Heart left ventricle (tissue), 16 donors: Measurements from ENCODE around the gene ZNG1A. TPM values are rescaled to one million over a fixed set of nuclear protein-coding genes. Genes with fewer than 3 reads are reported as not detected.
"Not testable (repeated sequence)": the region's sequence is repeated elsewhere in the genome, so short reads cannot be mapped to it uniquely, and the experiment has no call there.

Experiments used
- ATAC-seq, 4 donors: fragments of 200-7000 bp; cut with Tn5 transposase; one replicate each; pipeline ENCODE4 v1.9.1; 2020 to 2022; ENCODE audit warnings: moderate library complexity in 4 of 4, mild to moderate bottlenecking in 3 of 4, moderate number of reproducible peaks in 1 of 4
- DNase-seq, 5 donors: peaks; one replicate each; pipeline ENCODE4 v3.0.0-alpha.2; 2020
- H3K27ac ChIP-seq, 12 donors: fragments of 200-600 bp; sonication (generic) in 4 of 12; one replicate each; pipeline versions ENCODE4 v1.5.0 to v1.8.0; 2016 to 2022; ENCODE audit warnings: mild to moderate bottlenecking in 2 of 12
- H3K27me3 ChIP-seq, 9 donors: fragments of 200-600 bp; sonication (generic) in 2 of 9; one replicate each; pipeline versions ENCODE4 v1.5.1 to v1.8.0; 2016 to 2022; ENCODE audit warnings: mild to moderate bottlenecking in 3 of 9
- H3K36me3 ChIP-seq, 9 donors: fragments of 200-600 bp; sonication (generic) in 2 of 9; one replicate each; pipeline versions ENCODE4 v1.5.0 to v1.8.0; 2018 to 2022; ENCODE audit warnings: mild to moderate bottlenecking in 2 of 9
- H3K4me1 ChIP-seq, 12 donors: fragments of 200-600 bp; sonication (generic) in 4 of 12; one replicate each; pipeline versions ENCODE4 v1.5.0 to v1.8.0; 2016 to 2022; ENCODE audit warnings: mild to moderate bottlenecking in 3 of 12
- H3K4me3 ChIP-seq, 12 donors: fragments of 200-600 bp; sonication (generic) in 4 of 12; one replicate each; pipeline versions ENCODE4 v1.5.0 to v1.8.0; 2017 to 2022; ENCODE audit warnings: mild to moderate bottlenecking in 9 of 12, moderate library complexity in 4 of 12
- H3K9me3 ChIP-seq, 12 donors: fragments of 200-600 bp; sonication (generic) in 4 of 12; one replicate each; pipeline versions ENCODE4 v1.5.0 to v1.8.0; 2016 to 2022; ENCODE audit warnings: mild to moderate bottlenecking in 1 of 12
- CTCF ChIP-seq, 12 donors: fragments of 200-600 bp; sonication (generic) in 4 of 12; IDR thresholded peaks; one replicate each; pipeline versions ENCODE4 v1.5.0 to v1.8.0; 2018 to 2022; ENCODE audit warnings: antibody characterized with exemption in 12 of 12, mild to moderate bottlenecking in 5 of 12
- WGBS, 4 donors: extraction: QIAGEN DNeasy Blood & Tissue Kit in 2 of 4; methylation state at CpG; one replicate each; pipeline versions ENCODE4 v1.1.5 to v1.1.7; 2013 to 2018; 5-methylcytosine and 5-hydroxymethylcytosine counted together
- intact Hi-C, 10 donors: fragments of 100-400 bp; cut with DNase I; formaldehyde crosslinking; loops; one replicate each; pipeline versions ENCODE4 v1.11.1 to v1.14.2; 2022
- polyA plus RNA-seq, 2 donors: library from polyadenylated mRNA; stranded (reverse); fragments of 200-250 nt; gene quantifications; one replicate each; pipeline ENCODE4 v1.2.3, GENCODE V29; 2013
- total RNA-seq, 9 donors: library from RNA; depleted of rRNA in 2 of 9; stranded (reverse); fragments of >200 nt in 2 of 9; fragmentation: NEBNext Ultra II Directional in 3 of 9; extraction: Animal tissue kit (Norgen Biotek cat#: 25700) in 3 of 9; gene quantifications; one replicate each; pipeline versions ENCODE4 v1.1.0 to v1.2.4, GENCODE V29; 2016 to 2023
- donor health status: ischemic (EF 13 %, LVEDD 7.1; RV severe dilation, severe dysfunction).
- donor health status: healthy with polysubstance abuse.
- donor health status: DM: no; HTN: yes; CAD: no.
- donor health status: DM: no; HTN: no; CAD: no.
- donor health status: ischemic (EF 25% LVEDD 6.9; RV normal size, moderate dysfunction).
- donor health status: ischemic (EF 25% LVEDD 5.7; RV mildly dilated, moderate dysfunction).
- donor health status: healthy.
- donor health status: DM: yes; HTN: yes; CAD: no.
- donor health status: ischemic (EF 35%, LVEDD 5.7; RV mildly dilated, moderate dysfunction).
- donor health status: nonischemic (EF 11% LVEDD 7.7; RV severe dilation, severe dysfunction).
- donor health status: DM: yes; HTN: yes; CAD: no.
- donor health status: PGD.
- donor health status: ischemic (EF 29% LVEDD 5.4; RV normal size, mild dysfunction).
- donor health status: nonischemic (EF 23%, LVEDD 6.1; RV moderate dilation, normal function).

Gene ZNG1A
- total and polyA plus RNA-seq, 11 donors = 8.1 to 55.6 (median 20.6) TPM

- H3K9me3 ChIP-seq, H3K4me3 ChIP-seq, H3K4me1 ChIP-seq, H3K27ac ChIP-seq, H3K36me3 ChIP-seq, DNase-seq, H3K27me3 ChIP-seq, intact Hi-C loops: not testable (repeated sequence)
- ATAC-seq = peak; percentile 69 to 91 (median 90)
- peak in 2 of 12 donors; percentile 7 to 14 for TF ChIP-seq CTCF (IDR thresholded peaks at IDR 0.05)
- 11 to 18% (median 12%) methylated on average over 5 to 6 of the region's 11 CpGs for WGBS, 4 donors
Measured at GRCh38 chr9:88396-89037, 90.3 kb downstream of the ZNG1A start.

- H3K4me1 ChIP-seq, ATAC-seq, DNase-seq, intact Hi-C loops, H3K27ac ChIP-seq, H3K9me3 ChIP-seq, H3K27me3 ChIP-seq, H3K36me3 ChIP-seq, H3K4me3 ChIP-seq: not testable (repeated sequence)
- WGBS, 4 donors = 41 to 54% (median 43%) methylated on average over 5 to 6 of the region's 6 CpGs
Measured at GRCh38 chr9:87860-88259, 91.0 kb downstream of the ZNG1A start.

- intact Hi-C loops, H3K9me3 ChIP-seq, H3K27me3 ChIP-seq, H3K4me1 ChIP-seq, H3K4me3 ChIP-seq, H3K27ac ChIP-seq, H3K36me3 ChIP-seq, DNase-seq: not testable (repeated sequence)
- 41 to 55% methylated on average over 2 of the region's 4 CpGs; no CpG with 5 or more reads in 2 of the 4 donors for WGBS, 4 donors
- ATAC-seq = peak in 1 of 4 donors; percentile 10
Measured at GRCh38 chr9:87105-87504, 91.8 kb downstream of the ZNG1A start.

- H3K4me1 ChIP-seq, H3K4me3 ChIP-seq, intact Hi-C loops, H3K27ac ChIP-seq, DNase-seq, H3K27me3 ChIP-seq, H3K9me3 ChIP-seq, H3K36me3 ChIP-seq, ATAC-seq: not testable (repeated sequence)
Measured at GRCh38 chr9:86697-87096, 92.2 kb downstream of the ZNG1A start.

GRCh38 chr9:82932-83689 is 95.7 kb downstream of the ZNG1A start:
- intact Hi-C loops, H3K9me3 ChIP-seq, H3K27ac ChIP-seq, DNase-seq, H3K4me1 ChIP-seq, ATAC-seq, H3K36me3 ChIP-seq, H3K4me3 ChIP-seq, H3K27me3 ChIP-seq: not testable (repeated sequence)
- 86 to 87% (median 86%) methylated on average over 29 to 31 of the region's 31 CpGs; no CpG with 5 or more reads in 1 of the 4 donors for WGBS, 4 donors

- H3K27me3 ChIP-seq, H3K4me3 ChIP-seq, intact Hi-C loops, H3K4me1 ChIP-seq, H3K36me3 ChIP-seq, H3K27ac ChIP-seq, DNase-seq, H3K9me3 ChIP-seq: not testable (repeated sequence)
- WGBS, 4 donors = 63 to 72% (median 64%) methylated on average over 3 of the region's 3 CpGs; no CpG with 5 or more reads in 1 of the 4 donors
- ATAC-seq = peak in 2 of 4 donors; percentile 60 to 68
Measured at GRCh38 chr9:78333-78732, 100.5 kb downstream of the ZNG1A start.

- H3K36me3 ChIP-seq, H3K4me3 ChIP-seq, H3K4me1 ChIP-seq, ATAC-seq, H3K9me3 ChIP-seq, DNase-seq, H3K27ac ChIP-seq, intact Hi-C loops: not testable (repeated sequence)
- 78 to 90% (median 78%) methylated on average over 2 to 3 of the region's 3 CpGs; no CpG with 5 or more reads in 1 of the 4 donors for whole genome bisulfite sequencing, 4 donors
- peaks cover 0 to 10% (median 0%) of the 10 kb centered on the region in 9 donors for H3K27me3 ChIP-seq
Measured at GRCh38 chr9:76389-76788, 102.5 kb downstream of the ZNG1A start.

- DNase-seq (peak in 1 of 5 donors; percentile 31), ATAC-seq (peak in 3 of 4 donors; percentile 33 to 61 (median 34))
- peak overlapping the region in 11 of 12 donors; percentile 40 to 62 (median 50) for H3K4me3 ChIP-seq
- 14 to 46% (median 17%) methylated on average over 6 to 17 of the region's 18 CpGs for WGBS, 4 donors
- peaks cover 0 to 10% (median 0%) of the 10 kb centered on the region in 9 donors for H3K27me3 ChIP-seq
- H3K9me3 ChIP-seq, intact Hi-C loops, H3K4me1 ChIP-seq, H3K36me3 ChIP-seq: not testable (repeated sequence)
- peak overlapping the region in 6 of 12 donors; percentile 54 to 77 (median 65) for H3K27ac ChIP-seq
Measured at GRCh38 chr9:73900-74525, 104.8 kb downstream of the ZNG1A start.
